H1 (cell line): Measurements from ENCODE around the gene TBC1D22A. TPM values are rescaled to one million over a fixed set of nuclear protein-coding genes. Genes with fewer than 3 reads are reported as not detected.

Experiments
- CEBPB ChIP-seq: IDR thresholded peaks from 2 replicates; pipeline ENCODE4 v1.6.1; 2012; ENCODE audit warnings: low read depth, low read length
- CHD7 ChIP-seq: fragments of 300-600 bp; sonication (generic); IDR thresholded peaks from 2 replicates; pipeline ENCODE4 v1.7.1; 2012; ENCODE audit warnings: low read length, moderate library complexity, mild to moderate bottlenecking, inconsistent platforms; ENCODE audit not compliant: insufficient replicate concordance
- FOSL1 ChIP-seq: IDR thresholded peaks from 2 replicates; pipeline ENCODE4 v1.6.1; 2011; ENCODE audit warnings: mild to moderate bottlenecking, low read depth, low read length, moderate library complexity; ENCODE audit not compliant: insufficient read depth
- GABPA ChIP-seq: IDR thresholded peaks from 2 replicates; pipeline ENCODE4 v1.6.1; 2011; ENCODE audit warnings: mild to moderate bottlenecking, low read length, moderate library complexity, borderline replicate concordance; ENCODE audit not compliant: insufficient read depth
- KDM1A ChIP-seq: fragments of 200-600, 300-600 bp; sonication (generic); IDR thresholded peaks from 2 replicates; pipeline ENCODE4 v1.7.1; 2016; ENCODE audit warnings: mild to moderate bottlenecking, low read length, borderline replicate concordance
- PHF8 ChIP-seq: fragments of 200-600 bp; sonication (generic); conservative IDR thresholded peaks from 2 replicates; pipeline ENCODE4 v1.7.1; 2012; ENCODE audit warnings: low read depth, mild to moderate bottlenecking, inconsistent platforms, low read length, moderate library complexity
- RAD21 ChIP-seq, 2 experiments: IDR thresholded peaks in 1 of 2; conservative IDR thresholded peaks in 1 of 2; 2 replicates each; pipeline ENCODE4 v1.6.1; 2011; ENCODE audit warnings: low read depth in 2 of 2, low read length in 2 of 2, improper control_type of control experiment in 1 of 2, inconsistent platforms in 1 of 2, mild to moderate bottlenecking in 1 of 2, moderate library complexity in 1 of 2
- RNF2 ChIP-seq: fragments of 200-900, 300-1000 bp; sonication (generic); IDR thresholded peaks from 2 replicates; pipeline ENCODE4 v1.7.1; 2016; ENCODE audit warnings: borderline replicate concordance, low read depth, mild to moderate bottlenecking, antibody characterized with exemption, low read length; ENCODE audit not compliant: poor library complexity, severe bottlenecking; ENCODE audit errors: missing control alignments
- SIX5 ChIP-seq: IDR thresholded peaks from 2 replicates; pipeline ENCODE4 v1.6.1; 2011; ENCODE audit warnings: mild to moderate bottlenecking, low read depth, low read length
- TAF1 ChIP-seq: IDR thresholded peaks from 2 replicates; pipeline ENCODE4 v1.6.1; 2011; ENCODE audit warnings: mild to moderate bottlenecking, low read depth, low read length
- TBP ChIP-seq: IDR thresholded peaks from 2 replicates; pipeline ENCODE4 v1.6.1; 2011; ENCODE audit warnings: low read depth, low read length, improper control_type of control experiment
- YY1 ChIP-seq: IDR thresholded peaks from 2 replicates; pipeline ENCODE4 v1.6.1; 2011; ENCODE audit warnings: low read depth, mild to moderate bottlenecking, low read length
- polyA plus RNA-seq, 7 experiments: library from polyadenylated mRNA; depleted of rRNA in 3 of 7; stranded (reverse) in 5 of 7; unstranded in 2 of 7; fragments of >200 nt in 5 of 7; fragments of 200-250 nt in 2 of 7; gene quantifications; 1 replicate in 5 of 7; 2 replicates in 1 of 7; 4 replicates in 1 of 7; pipeline versions ENCODE4 v1.2.1 to v1.2.3, GENCODE V29; 2011 to 2013; ENCODE audit warnings: missing spikeins in 2 of 7, mixed read lengths in 2 of 7
- total RNA-seq: library from RNA; stranded (reverse); fragmentation: NEBNext Ultra II Directional; extraction: Animal tissue kit (Norgen Biotek cat#: 25700); gene quantifications from 2 replicates; pipeline ENCODE4 v1.2.1, GENCODE V29; 2021

The TBC1D22A gene
- total and polyA plus RNA-seq, 2 of the 8 experiments (the other 6 are each of a cell fraction or from before 2014, with no cell fraction given), result 11.9 to 18.4 TPM

DNA sequence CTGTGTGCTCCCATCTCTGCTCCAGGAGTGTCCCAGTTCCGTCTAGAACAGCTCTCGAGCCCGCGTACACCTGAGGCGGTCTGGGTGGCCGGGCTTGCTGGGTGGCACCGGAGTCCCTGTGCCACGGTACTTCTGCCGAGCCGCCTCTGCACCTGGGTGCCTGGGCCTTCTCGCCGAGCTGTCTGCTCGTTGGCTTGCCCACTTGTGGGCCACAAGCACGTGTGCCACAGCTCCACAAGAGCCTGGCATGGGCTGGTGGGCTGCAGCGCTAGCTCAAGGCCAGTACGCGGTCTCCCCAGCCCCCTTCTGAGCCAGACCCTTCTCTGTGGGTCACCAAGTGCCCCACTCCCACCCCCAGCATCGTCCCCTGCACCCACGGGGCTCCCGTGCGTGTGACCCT lies 388.0 kb downstream of the TBC1D22A start (continued):
- TF ChIP-seq CHD7, result no peak
- TF ChIP-seq YY1, result no peak
- TF ChIP-seq KDM1A, result no peak
- no peak for TF ChIP-seq SIX5
- TF ChIP-seq TAF1, result no peak
- no peak for TF ChIP-seq PHF8
- no peak for TF ChIP-seq GABPA
- no peak for TF ChIP-seq RNF2
- TF ChIP-seq CEBPB, result no peak
- TF ChIP-seq FOSL1, result no peak
- no peak for TF ChIP-seq RAD21 (IDR thresholded peaks at IDR 0.05 in 1 of 2, conservative IDR thresholded peaks at IDR 0.05 in 1 of 2; ENCODE audit: low read depth in 2 of 2, low read length in 2 of 2)
- no peak for TF ChIP-seq TBP
